Activated T-helper 1 cell treated with anti-CD3 and anti-CD28 coated beads, Interleukin-12 subunit alpha, Interleukin-12 subunit beta, Interleukin-2, Interleukin-4 antibody, amounts not matched to agents 30 ng/mL and 10 ng/mL and 1 ng/mL, durations not matched to agents 14 hours and 24 hours and 36 hours (primary cell): ENCODE measurements around the gene SMYD3. TPM values are rescaled to one million over a fixed set of nuclear protein-coding genes. Genes with fewer than 3 reads are reported as not detected.

Source experiments
- DNase-seq: peaks from one replicate; pipeline ENCODE4 v3.0.0; 2021; ENCODE audit warnings: low spot score
- H3K27ac Mint-ChIP-seq: one replicate; pipeline ENCODE4 v1.8.0; 2021; ENCODE audit warnings: mild to moderate bottlenecking, mixed read lengths
- H3K27me3 Mint-ChIP-seq: one replicate; pipeline ENCODE4 v1.8.0; 2022; ENCODE audit warnings: mild to moderate bottlenecking, moderate library complexity, mixed read lengths; ENCODE audit not compliant: insufficient read depth
- H3K36me3 Mint-ChIP-seq: one replicate; pipeline ENCODE4 v1.8.0; 2021; ENCODE audit warnings: low read depth, mixed read lengths
- H3K4me1 Mint-ChIP-seq: one replicate; pipeline ENCODE4 v1.8.0; 2021; ENCODE audit warnings: low read depth, mixed read lengths
- H3K4me3 Mint-ChIP-seq: one replicate; pipeline ENCODE4 v1.8.0; 2021; ENCODE audit warnings: mild to moderate bottlenecking, moderate library complexity, mixed read lengths
- H3K9me3 Mint-ChIP-seq: one replicate; pipeline ENCODE4 v1.8.0; 2021; ENCODE audit warnings: mixed read lengths
- intact Hi-C: fragments of 100-400 bp; cut with micrococcal nuclease; formaldehyde crosslinking; loops from one replicate; pipeline ENCODE4 v1.15.1; 2024
- total RNA-seq: library from RNA; stranded (reverse); gene quantifications from 2 replicates; pipeline ENCODE4 v1.2.3, GENCODE V29; 2022

The SMYD3 gene
- total RNA-seq, 1 donor from 2014 or later: 21.7 TPM

DNA sequence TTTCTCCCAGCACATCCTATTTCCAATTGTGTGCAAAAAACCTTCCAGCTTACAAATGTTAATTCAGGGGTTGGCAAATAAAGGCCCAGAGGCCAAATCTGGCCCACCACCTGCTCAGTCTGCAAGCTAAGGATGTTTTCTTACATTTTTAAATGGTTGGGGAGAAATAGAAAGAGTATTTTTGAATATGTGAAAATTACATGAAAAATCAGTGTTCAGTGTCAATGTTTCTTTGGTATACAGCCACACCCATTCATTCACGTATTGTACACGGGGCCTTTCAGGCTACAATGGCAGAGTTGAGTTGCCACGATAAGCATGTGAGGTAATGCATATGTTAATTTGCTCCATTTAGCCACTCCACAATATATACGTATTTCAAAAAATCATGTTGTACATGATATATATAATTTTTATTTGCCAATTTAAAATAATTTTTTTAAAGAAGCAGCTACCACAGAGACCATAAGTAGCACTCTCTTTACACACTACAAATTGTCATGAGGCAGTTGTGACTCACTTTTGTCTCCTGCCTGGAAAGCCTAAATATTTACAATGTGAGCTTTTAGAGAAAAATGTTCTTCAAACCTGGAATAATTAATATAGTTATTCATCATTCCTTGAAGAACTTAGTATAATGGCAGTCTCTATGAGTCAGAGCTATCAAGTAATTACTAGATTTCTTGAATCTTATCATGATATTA is 189.6 kb downstream of the SMYD3 start:
- Mint-ChIP-seq H3K9me3 (no peaks in the 10 kb centered on the region), H3K27ac (no peak overlapping the region), H3K4me3 (no peak overlapping the region), H3K27me3 (no peaks in the 10 kb centered on the region), H3K4me1 (no peaks in the 10 kb centered on the region), H3K36me3 (peaks cover 2% of the 10 kb centered on the region)
- intact Hi-C loops: no loop called here
- no peak for DNase-seq

DNA sequence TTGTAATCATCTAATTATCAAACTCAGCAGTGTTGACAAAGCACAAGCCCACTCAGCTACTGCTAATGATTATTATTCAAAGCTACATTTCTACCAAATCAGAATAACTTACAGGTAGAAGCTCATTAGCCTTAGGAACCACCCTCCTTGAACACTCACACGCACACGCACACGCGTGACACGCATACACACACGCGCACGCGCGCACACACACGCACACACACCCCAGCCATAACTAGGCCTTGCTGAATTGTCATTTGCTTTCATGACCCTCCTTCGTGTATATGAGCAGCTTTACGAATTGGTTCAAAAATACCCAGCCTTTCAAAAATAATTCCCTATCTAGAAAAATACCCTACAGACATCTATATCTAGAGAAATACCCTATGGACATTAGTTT is 195.6 kb downstream of the SMYD3 start:
- H3K27ac Mint-ChIP-seq: no peak overlapping the region
- H3K27me3 Mint-ChIP-seq: no peaks in the 10 kb centered on the region
- H3K9me3 Mint-ChIP-seq: no peaks in the 10 kb centered on the region
- H3K36me3 Mint-ChIP-seq: peaks cover 4% of the 10 kb centered on the region
- no peak for DNase-seq
- intact Hi-C loops: no loop called here
- H3K4me3 Mint-ChIP-seq: no peak overlapping the region
- no peaks in the 10 kb centered on the region for H3K4me1 Mint-ChIP-seq

DNA sequence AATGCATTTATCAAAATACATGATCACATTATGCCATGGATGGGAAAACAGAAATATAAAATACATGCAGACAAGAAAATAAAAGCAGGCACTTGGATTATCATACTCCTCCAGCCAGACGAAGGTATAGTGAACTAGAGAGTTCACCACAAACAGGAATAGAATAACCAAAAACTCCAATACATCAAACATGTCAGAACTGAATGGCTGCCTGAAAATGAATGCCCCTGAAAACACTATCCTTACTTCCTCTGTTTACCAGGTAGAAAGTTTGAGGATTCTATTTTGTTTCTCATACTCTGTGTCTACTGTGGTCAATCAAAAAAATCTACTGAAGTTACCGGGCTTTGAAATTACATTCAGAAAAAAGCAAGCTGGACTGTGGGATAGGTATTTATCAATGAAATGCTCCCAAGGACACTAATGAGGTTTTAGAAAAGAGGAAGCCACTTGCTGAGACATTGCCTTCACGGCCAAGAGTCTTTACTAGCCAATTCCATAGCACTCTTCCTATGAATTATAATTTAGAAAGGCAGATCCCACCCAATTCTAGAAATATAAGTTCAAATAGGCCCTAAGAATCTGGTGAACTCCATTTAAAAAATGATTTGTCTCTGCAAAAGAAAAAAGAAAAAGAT is 197.7 kb downstream of the SMYD3 start:
- Mint-ChIP-seq H3K4me1 (no peaks in the 10 kb centered on the region), H3K36me3 (peaks cover 4% of the 10 kb centered on the region)

DNA sequence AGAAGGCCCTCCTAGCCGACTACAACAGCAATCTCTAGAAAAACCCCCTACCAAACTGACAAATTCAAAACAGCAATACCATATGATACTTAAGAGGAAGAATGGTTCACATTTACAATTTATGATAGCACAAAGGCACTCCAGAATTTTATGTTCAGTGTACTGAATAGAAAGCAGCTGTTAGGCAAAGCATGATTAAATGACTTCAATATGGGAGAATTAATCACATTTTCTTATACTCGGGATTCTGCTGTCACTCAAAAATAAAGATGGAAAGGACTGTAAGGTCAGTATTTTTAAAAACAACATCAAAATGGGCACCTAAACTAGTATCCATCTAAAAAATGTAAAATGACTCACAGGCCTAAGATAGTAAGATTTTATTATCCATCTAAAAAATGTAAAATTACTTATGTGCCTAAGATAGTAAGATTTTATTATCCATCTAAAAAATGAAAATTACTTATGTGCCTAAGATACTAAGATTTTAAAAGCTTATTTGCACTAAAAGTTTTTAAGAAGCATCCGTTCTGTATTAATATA is 198.5 kb downstream of the SMYD3 start:
- intact Hi-C loops: no loop called here
- no peak for DNase-seq
- no peak overlapping the region for H3K4me3 Mint-ChIP-seq
- H3K9me3 Mint-ChIP-seq: no peaks in the 10 kb centered on the region
- peaks cover 4% of the 10 kb centered on the region for H3K36me3 Mint-ChIP-seq
- H3K4me1 Mint-ChIP-seq: no peaks in the 10 kb centered on the region
- no peak overlapping the region for H3K27ac Mint-ChIP-seq
- H3K27me3 Mint-ChIP-seq: no peaks in the 10 kb centered on the region

More for the DNA sequence above, 197.7 kb downstream of the SMYD3 start:
- no peak for DNase-seq
- intact Hi-C loops: no loop called here
- no peak overlapping the region for H3K4me3 Mint-ChIP-seq
- no peaks in the 10 kb centered on the region for H3K27me3 Mint-ChIP-seq
- H3K9me3 Mint-ChIP-seq: no peaks in the 10 kb centered on the region
- no peak overlapping the region for H3K27ac Mint-ChIP-seq

DNA sequence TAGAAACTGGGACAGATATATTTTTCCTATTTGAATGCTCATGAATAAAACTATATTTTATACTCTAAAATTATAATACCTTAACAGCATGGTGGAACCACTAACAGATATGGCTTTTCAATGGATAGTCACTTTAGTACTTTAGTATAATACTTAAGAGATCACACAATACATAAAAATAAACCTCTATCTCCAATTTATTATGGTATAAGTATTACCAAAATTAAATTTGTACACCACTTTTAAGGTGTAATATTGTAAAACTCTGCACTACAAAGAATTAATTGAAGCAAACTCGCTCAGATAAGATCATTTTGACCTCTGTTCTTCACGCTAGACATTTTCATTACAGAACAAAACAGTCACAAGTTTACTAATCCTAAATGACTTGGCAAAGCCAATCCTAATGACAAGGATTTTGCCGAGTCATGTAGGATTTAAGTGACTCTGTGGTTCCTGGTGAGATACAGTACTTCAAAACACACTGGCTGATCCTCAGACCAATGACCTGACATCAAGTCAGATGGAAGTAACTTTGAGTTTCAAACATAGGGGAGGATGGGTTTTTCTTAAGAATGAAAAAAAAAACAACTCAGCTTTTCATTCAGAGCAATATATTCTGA is 200.6 kb downstream of the SMYD3 start:
- DNase-seq: no peak
- Mint-ChIP-seq H3K4me1 (no peaks in the 10 kb centered on the region), H3K4me3 (no peak overlapping the region), H3K36me3 (peaks cover 3% of the 10 kb centered on the region), H3K27me3 (no peaks in the 10 kb centered on the region), H3K9me3 (no peaks in the 10 kb centered on the region), H3K27ac (no peak overlapping the region)
- intact Hi-C loops: no loop called here

DNA sequence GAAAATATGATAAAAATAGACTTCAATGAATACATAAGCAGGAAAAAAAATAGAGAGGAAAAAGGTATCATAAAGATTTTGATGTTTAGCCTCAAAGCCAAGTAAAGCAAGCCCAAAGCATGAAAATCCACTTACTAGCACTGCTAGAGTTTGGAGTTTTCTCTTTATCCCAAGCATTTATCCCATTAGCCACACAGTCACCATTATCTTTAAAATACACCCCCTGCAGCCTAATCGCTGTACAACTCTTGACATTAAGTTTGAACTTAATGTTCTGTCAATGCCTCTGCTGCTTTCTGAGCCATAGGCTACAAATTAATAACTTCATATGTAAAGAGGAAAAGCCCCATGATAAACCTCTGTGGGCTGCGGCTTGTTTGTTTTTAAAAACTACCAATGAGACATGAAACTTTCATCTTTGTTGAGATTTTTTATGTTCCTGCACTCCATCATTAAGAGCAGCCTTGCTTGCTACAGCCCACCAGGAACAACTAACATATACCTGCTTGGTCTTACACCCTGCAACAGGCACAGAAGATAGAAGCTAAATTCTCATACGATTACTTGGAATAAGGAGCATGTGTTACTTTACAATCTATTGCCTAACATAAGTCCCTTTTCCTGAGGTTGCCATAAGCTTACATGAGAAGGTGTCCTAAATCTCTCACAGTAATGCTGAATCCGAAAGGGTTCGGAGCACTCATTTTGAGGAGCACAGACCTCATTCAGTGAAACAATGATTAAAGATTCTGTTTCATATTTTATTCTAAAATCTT is 202.4 kb downstream of the SMYD3 start:
- no peak for DNase-seq
- Mint-ChIP-seq H3K27me3 (no peaks in the 10 kb centered on the region), H3K27ac (no peak overlapping the region), H3K36me3 (peaks cover 1% of the 10 kb centered on the region), H3K4me1 (no peaks in the 10 kb centered on the region), H3K9me3 (no peaks in the 10 kb centered on the region), H3K4me3 (no peak overlapping the region)
- intact Hi-C loops: no loop called here

DNA sequence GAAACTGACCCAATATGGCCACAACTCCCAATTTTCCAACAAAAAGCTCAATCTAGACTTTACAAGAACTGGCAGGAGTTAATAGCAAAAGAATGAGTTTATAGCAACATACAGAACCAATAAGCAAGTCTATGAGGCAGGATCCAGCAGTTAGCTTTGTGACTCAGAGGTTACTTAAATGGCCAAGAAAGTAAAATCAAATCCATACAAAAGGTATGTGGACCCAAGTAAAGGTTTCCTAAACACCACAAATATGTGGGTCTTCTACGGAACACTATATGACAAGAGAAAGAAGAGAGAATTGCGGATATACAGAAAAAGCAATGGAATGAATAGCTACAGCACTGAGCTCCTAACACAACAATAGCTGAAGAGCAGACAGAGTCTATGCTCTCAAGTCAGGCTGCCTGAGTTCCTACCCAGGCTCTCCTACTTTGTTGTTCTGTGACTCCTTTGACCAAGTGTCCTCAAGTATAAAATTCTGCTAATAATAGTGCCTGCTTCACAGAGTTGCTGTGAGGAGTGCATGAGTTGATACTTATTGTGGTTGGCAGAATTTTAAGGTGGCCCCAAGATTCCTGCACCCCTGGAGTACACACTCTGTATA is 204.3 kb downstream of the SMYD3 start:
- intact Hi-C loops: no loop called here
- no peak for DNase-seq
- H3K36me3 Mint-ChIP-seq: no peaks in the 10 kb centered on the region
- no peaks in the 10 kb centered on the region for H3K27me3 Mint-ChIP-seq
- H3K9me3 Mint-ChIP-seq: no peaks in the 10 kb centered on the region
- H3K27ac Mint-ChIP-seq: no peak overlapping the region
- no peaks in the 10 kb centered on the region for H3K4me1 Mint-ChIP-seq
- no peak overlapping the region for H3K4me3 Mint-ChIP-seq

DNA sequence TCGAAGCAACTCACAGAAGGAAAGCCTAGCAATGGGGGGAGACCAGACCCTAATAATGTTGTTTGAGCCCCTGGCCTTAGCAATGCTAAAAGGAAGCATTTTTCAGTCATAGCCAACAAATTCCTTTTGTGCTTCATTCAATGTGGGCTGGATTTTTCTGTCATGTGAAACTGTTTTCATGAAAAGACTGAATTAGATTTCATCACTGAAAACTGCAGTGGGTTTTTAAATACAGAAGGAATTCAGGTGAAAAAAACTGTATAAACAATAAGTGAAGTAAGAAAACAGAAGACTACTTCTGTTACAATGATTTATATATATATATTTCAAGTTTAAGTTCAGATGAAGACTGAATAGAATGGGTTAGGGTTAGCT is 204.8 kb downstream of the SMYD3 start:
- Mint-ChIP-seq H3K27me3 (no peaks in the 10 kb centered on the region), H3K27ac (no peak overlapping the region), H3K36me3 (no peaks in the 10 kb centered on the region), H3K4me1 (peaks cover under 1% of the 10 kb centered on the region), H3K9me3 (no peaks in the 10 kb centered on the region), H3K4me3 (no peak overlapping the region)
- DNase-seq: no peak
- intact Hi-C loops: no loop called here

DNA sequence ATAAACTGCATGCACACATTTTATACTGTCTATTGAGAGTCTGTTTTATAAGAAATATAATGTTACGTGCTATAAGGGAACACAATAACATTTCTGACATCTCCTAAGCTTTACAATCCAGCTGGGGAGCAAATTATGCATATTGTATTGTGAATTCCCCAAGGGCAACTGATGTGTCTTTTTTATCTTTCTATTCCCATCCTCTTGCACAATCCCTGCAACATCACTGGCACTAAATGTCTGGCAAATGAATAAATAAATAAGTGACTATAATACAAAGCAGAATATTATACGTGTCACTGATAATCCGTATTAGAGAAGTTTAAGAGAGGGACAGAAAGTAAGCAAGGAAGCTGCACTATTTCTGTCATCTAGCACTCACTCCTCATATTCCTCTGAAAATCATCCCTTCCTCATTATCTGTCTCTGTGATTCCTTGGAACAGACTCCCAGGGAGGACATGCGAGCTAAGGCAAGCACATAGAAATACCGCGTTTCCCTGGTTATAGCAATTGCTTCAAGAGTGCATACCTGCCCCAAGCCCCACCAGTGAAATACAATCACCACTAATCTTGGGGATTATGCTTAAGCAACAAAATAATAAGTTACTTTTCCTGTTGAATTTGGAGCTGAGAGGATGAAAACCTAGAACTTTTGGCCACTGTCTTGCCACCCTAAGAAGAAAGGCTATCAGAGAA is 205.4 kb downstream of the SMYD3 start:
- Mint-ChIP-seq H3K27me3 (no peaks in the 10 kb centered on the region), H3K4me1 (peaks cover 6% of the 10 kb centered on the region), H3K27ac (no peak overlapping the region), H3K36me3 (no peaks in the 10 kb centered on the region), H3K4me3 (no peak overlapping the region), H3K9me3 (no peaks in the 10 kb centered on the region)
- intact Hi-C loops: no loop called here
- no peak for DNase-seq

DNA sequence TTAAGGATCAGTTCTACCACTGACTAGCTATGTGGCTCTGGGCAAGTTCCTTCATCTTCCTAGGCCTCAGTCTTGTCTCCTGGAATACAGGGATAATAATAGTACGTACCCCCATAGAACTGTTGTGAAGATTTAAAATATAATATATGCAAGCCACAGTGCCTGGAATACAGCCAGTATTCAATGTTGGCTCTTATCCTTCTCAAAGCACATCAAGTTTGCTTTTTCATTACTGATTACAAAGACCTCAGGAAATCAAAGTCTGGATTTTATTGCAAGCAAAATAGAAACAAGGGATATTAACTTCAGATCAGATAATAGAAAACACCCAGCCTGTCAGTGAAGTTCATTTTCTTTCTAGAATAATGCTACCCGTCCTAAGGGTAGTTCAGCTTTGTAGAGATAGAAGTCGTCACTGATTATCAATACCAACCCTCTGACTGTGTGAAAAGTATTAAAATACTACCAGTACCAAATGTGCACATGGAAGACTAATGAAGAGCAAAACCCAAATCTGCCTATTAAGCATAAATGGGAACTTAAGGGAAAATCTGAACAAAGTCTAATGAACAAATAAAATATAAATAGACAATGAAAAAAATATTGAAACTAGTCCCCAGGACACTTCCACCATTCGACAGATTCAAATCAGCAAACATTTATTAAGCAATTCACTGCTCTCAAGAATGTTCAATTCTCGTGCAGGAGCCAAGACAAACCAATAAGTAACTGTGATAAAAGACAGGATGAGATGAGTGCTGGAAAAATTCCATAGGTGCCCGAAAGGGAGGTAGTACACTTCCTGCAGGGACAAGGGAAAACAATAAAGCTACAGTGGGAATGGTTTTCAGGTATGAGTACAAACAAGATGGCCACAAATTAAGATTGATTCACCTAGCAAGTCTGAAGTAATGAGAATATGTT is 206.2 kb downstream of the SMYD3 start:
- Mint-ChIP-seq H3K4me3 (no peak overlapping the region), H3K27me3 (no peaks in the 10 kb centered on the region), H3K27ac (no peak overlapping the region), H3K4me1 (peaks cover 10% of the 10 kb centered on the region), H3K36me3 (no peaks in the 10 kb centered on the region), H3K9me3 (no peaks in the 10 kb centered on the region)
- intact Hi-C loops: no loop called here
- DNase-seq: no peak
